Prostate gland (tissue), 2 donors: ENCODE data around the gene GNG14. TPM values are rescaled to one million over a fixed set of nuclear protein-coding genes. Genes with fewer than 3 reads are reported as not detected.
"Not testable (repeated sequence)": the region's sequence is repeated elsewhere in the genome, so short reads cannot be mapped to it uniquely, and the experiment has no call there.

Experiments
- DNase-seq: peaks from one replicate; pipeline ENCODE4 v3.0.0-alpha.2; 2019; ENCODE audit warnings: low spot score
- H3K27ac ChIP-seq, 2 donors: fragments of 200-600 bp; sonication (generic); 2 replicates each; pipeline ENCODE4 v1.5.1; 2017 to 2019
- H3K27me3 ChIP-seq: fragments of 200-600 bp; sonication (generic); replicated peaks from 2 replicates; pipeline ENCODE4 v1.5.1; 2019; ENCODE audit not compliant: insufficient read depth
- H3K36me3 ChIP-seq, 2 donors: fragments of 200-600 bp; sonication (generic); 1 replicate in 1 of 2; 2 replicates in 1 of 2; pipeline versions ENCODE4 v1.5.1 to v1.8.1; 2017 to 2019
- H3K4me1 ChIP-seq: fragments of 200-600 bp; sonication (generic); replicated peaks from 2 replicates; pipeline ENCODE4 v1.5.1; 2019
- H3K4me3 ChIP-seq, 2 donors: fragments of 200-600 bp; sonication (generic); 2 replicates each; pipeline ENCODE4 v1.5.1; 2017 to 2019
- H3K9me3 ChIP-seq: fragments of 200-600 bp; sonication (generic); 2 replicates; pipeline ENCODE4 v1.5.1; 2017
- POLR2A ChIP-seq: fragments of 450-650 bp; IDR thresholded peaks from one replicate; pipeline ENCODE4 v1.6.1; 2016; ENCODE audit warnings: antibody characterized with exemption, mild to moderate bottlenecking
- POLR2AphosphoS5 ChIP-seq: sonication (generic); formaldehyde crosslinking; IDR thresholded peaks from one replicate; pipeline ENCODE4 v1.6.1; 2017; ENCODE audit warnings: antibody characterized with exemption
- WGBS: methylation state at CpG from one replicate; pipeline ENCODE4 v1.1.5; 2018; 5-methylcytosine and 5-hydroxymethylcytosine counted together
- intact Hi-C: fragments of 100-400 bp; cut with DNase I; formaldehyde crosslinking; loops from one replicate; pipeline ENCODE4 v1.14.2; 2022
- total RNA-seq, 2 donors: library from RNA; depleted of rRNA; stranded (reverse); fragments of >200 nt; gene quantifications; one replicate each; pipeline ENCODE4 v1.1.0, GENCODE V29; 2016
- TF ChIP-seq, protein P1 (sequence below), 4 experiments: fragments of 200-600 bp in 2 of 4; fragments of 450-650 bp in 2 of 4; sonication (generic) in 2 of 4; IDR thresholded peaks; 1 replicate in 3 of 4; 2 replicates in 1 of 4; pipeline ENCODE4 v1.5.1; 2016 to 2019; ENCODE audit warnings: antibody characterized with exemption in 4 of 4, mild to moderate bottlenecking in 2 of 4, moderate library complexity in 2 of 4

Gene GNG14
- total RNA-seq, 2 donors from 2014 or later: not detected

- no peaks in the 10 kb centered on the region for H3K9me3 ChIP-seq
- TF ChIP-seq POLR2A (no peak), POLR2AphosphoS5 (no peak)
- TF ChIP-seq, protein P1, sequence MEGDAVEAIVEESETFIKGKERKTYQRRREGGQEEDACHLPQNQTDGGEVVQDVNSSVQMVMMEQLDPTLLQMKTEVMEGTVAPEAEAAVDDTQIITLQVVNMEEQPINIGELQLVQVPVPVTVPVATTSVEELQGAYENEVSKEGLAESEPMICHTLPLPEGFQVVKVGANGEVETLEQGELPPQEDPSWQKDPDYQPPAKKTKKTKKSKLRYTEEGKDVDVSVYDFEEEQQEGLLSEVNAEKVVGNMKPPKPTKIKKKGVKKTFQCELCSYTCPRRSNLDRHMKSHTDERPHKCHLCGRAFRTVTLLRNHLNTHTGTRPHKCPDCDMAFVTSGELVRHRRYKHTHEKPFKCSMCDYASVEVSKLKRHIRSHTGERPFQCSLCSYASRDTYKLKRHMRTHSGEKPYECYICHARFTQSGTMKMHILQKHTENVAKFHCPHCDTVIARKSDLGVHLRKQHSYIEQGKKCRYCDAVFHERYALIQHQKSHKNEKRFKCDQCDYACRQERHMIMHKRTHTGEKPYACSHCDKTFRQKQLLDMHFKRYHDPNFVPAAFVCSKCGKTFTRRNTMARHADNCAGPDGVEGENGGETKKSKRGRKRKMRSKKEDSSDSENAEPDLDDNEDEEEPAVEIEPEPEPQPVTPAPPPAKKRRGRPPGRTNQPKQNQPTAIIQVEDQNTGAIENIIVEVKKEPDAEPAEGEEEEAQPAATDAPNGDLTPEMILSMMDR (IDR thresholded peaks at IDR 0.05): no peak
- H3K4me3 ChIP-seq: peak overlapping the region; percentile 75 to 83
- peak overlapping the region; percentile 87 to 95 for H3K27ac ChIP-seq
- intact Hi-C loops: loop anchor here (10.0 kb wide), 1 partner anchor 71 kb away; the partner anchor contains the start of gene JUNB
- H3K4me1 ChIP-seq: peaks cover 11% of the 10 kb centered on the region
- 1% methylated on average over 7 of the region's 7 CpGs for WGBS
- no peak for DNase-seq
- peaks cover 0 to 6% of the 10 kb centered on the region in 2 donors for H3K36me3 ChIP-seq
- H3K27me3 ChIP-seq: no peaks in the 10 kb centered on the region
Observed at GRCh38 chr19:12723381-12723640, 35.5 kb downstream of the GNG14 start.

GRCh38 chr19:12723641-12724426 is 36.0 kb downstream of the GNG14 start, which contains the start of gene TNPO2:
Gene TNPO2, minus strand, starts transcription at chr19:12723932. Its CDS starts 2,955 bp downstream, at chr19:12720977.
- intact Hi-C loops: loop anchor here (10.0 kb wide), 1 partner anchor 71 kb away; the partner anchor contains the start of gene JUNB
- WGBS: 2% methylated on average over 27 of the region's 28 CpGs
- H3K36me3 ChIP-seq: peaks cover 0 to 1% of the 10 kb centered on the region in 2 donors
- H3K9me3 ChIP-seq: no peaks in the 10 kb centered on the region
- peak; percentile 35 for DNase-seq
- peaks cover 11% of the 10 kb centered on the region for H3K4me1 ChIP-seq
- H3K4me3 ChIP-seq: peak within 1 kb of the TSS; percentile 75 to 83
- H3K27ac ChIP-seq: peak within 1 kb of the TSS; percentile 87 to 95
- TF ChIP-seq POLR2AphosphoS5: peak; percentile 58
- TF ChIP-seq, protein P1 (IDR thresholded peaks at IDR 0.05): no peak
- no peaks in the 10 kb centered on the region for H3K27me3 ChIP-seq

GRCh38 chr19:12725612-12726011 is 37.8 kb downstream of the GNG14 start:
- not testable (repeated sequence) for H3K9me3 ChIP-seq, H3K27ac ChIP-seq, H3K36me3 ChIP-seq, H3K4me1 ChIP-seq, H3K27me3 ChIP-seq, DNase-seq, H3K4me3 ChIP-seq
- WGBS: 96% methylated on average over 10 of the region's 10 CpGs
- intact Hi-C loops: loop anchor here (10.0 kb wide), 1 partner anchor 69 kb away; the partner anchor contains the start of gene JUNB

DNA sequence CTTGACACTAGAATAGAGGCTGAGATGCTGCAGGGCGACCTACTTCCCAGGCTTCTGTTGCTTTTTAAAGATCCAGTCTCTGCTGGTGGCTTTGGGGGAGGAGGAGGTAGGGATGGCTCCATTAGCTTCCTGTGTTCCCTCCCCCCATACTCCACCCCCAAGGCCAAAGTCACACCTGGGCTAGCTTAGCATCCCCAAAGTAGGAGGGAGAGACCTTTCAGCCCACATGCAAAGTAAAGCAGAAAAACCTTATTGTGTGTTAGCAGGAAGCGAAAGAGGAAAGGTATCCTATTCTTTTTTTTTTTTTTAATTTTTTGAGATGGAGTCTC is 39.2 kb downstream of the GNG14 start:
- Histone ChIP-seq H3K4me1 (peaks cover 6% of the 10 kb centered on the region), H3K4me3 (no peak overlapping the region), H3K27ac (no peak overlapping the region), H3K36me3 (peaks cover 0 to 6% of the 10 kb centered on the region in 2 donors), H3K9me3 (no peaks in the 10 kb centered on the region), H3K27me3 (no peaks in the 10 kb centered on the region)
- WGBS: 95% methylated on average over 2 of the region's 2 CpGs
- no peak for TF ChIP-seq POLR2AphosphoS5
- TF ChIP-seq, protein P1 (IDR thresholded peaks at IDR 0.05): no peak
- no peak for TF ChIP-seq POLR2A
- no peak for DNase-seq
- intact Hi-C loops: loop anchor here (10.0 kb wide), 1 partner anchor 68 kb away; the partner anchor contains the start of gene JUNB

DNA sequence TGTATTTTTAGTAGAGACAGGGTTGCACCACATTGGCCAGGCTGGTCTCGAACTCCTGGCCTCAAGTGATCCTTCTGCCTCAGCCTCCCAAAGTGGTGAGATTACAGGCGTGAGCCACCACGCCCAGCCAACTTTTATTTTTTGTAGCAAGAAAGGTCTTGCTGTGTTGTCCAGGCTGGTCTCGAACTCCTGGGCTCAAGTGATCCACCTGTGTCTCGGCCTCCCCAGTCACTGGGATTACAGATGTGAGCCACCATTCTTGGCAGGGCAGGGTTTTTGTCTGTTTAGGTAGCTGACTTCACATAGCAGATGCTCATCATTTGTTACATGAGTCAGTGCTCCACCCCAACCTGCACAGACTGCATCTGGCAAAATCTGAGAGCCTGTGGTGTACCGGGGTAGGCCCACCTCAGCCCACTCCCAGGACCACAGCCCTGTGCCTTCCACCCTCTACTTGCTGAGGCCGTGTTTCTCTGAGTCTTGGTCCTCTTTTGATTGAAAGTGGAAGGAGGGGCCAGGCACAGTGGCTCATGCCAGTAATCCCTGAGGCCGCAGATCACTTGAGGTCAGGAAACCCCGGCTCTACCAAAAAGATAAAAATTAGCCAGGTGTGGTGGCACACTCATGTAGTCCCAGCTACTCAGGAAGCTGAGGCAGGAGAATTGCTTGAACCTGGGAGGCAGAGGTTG is 40.1 kb downstream of the GNG14 start:
- 97% methylated on average over 9 of the region's 9 CpGs for WGBS
- Histone ChIP-seq H3K27ac (no peak overlapping the region), H3K36me3 (peaks cover 0 to 6% of the 10 kb centered on the region in 2 donors), H3K9me3 (no peaks in the 10 kb centered on the region), H3K27me3 (no peaks in the 10 kb centered on the region), H3K4me3 (no peak overlapping the region), H3K4me1 (peaks cover 13% of the 10 kb centered on the region)
- intact Hi-C loops: loop anchor here (10.0 kb wide), 1 partner anchor 67 kb away; the partner anchor contains the start of gene JUNB
- no peak for DNase-seq
- TF ChIP-seq, protein P1 (IDR thresholded peaks at IDR 0.05): no peak
